Gastroesophageal sphincter (tissue), 3 donors: ENCODE data around the gene HS3ST4.
"Not testable (repeated sequence)": the region's sequence is repeated elsewhere in the genome, so short reads cannot be mapped to it uniquely, and the experiment has no call there.

Experiments
- POLR2A ChIP-seq, 2 donors: fragments of 450-650 bp; IDR thresholded peaks; one replicate each; pipeline ENCODE4 v1.6.1; 2017; ENCODE audit warnings: antibody characterized with exemption in 2 of 2, mild to moderate bottlenecking in 2 of 2, moderate library complexity in 1 of 2
- POLR2AphosphoS5 ChIP-seq: sonication (generic); formaldehyde crosslinking; IDR thresholded peaks from one replicate; pipeline ENCODE4 v1.6.1; 2017; ENCODE audit warnings: antibody characterized with exemption
- TF ChIP-seq, protein P1 (sequence below), 4 experiments: fragments of 200-600 bp in 2 of 4; fragments of 450-650 bp in 2 of 4; sonication (generic) in 1 of 4; IDR thresholded peaks; one replicate each; pipeline ENCODE4 v1.5.1; 2017 to 2019; ENCODE audit warnings: antibody characterized with exemption in 4 of 4, mild to moderate bottlenecking in 2 of 4, moderate library complexity in 2 of 4

- TF ChIP-seq, protein P1, sequence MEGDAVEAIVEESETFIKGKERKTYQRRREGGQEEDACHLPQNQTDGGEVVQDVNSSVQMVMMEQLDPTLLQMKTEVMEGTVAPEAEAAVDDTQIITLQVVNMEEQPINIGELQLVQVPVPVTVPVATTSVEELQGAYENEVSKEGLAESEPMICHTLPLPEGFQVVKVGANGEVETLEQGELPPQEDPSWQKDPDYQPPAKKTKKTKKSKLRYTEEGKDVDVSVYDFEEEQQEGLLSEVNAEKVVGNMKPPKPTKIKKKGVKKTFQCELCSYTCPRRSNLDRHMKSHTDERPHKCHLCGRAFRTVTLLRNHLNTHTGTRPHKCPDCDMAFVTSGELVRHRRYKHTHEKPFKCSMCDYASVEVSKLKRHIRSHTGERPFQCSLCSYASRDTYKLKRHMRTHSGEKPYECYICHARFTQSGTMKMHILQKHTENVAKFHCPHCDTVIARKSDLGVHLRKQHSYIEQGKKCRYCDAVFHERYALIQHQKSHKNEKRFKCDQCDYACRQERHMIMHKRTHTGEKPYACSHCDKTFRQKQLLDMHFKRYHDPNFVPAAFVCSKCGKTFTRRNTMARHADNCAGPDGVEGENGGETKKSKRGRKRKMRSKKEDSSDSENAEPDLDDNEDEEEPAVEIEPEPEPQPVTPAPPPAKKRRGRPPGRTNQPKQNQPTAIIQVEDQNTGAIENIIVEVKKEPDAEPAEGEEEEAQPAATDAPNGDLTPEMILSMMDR (IDR thresholded peaks at IDR 0.05), result not testable (repeated sequence)
- TF ChIP-seq POLR2A (IDR thresholded peaks at IDR 0.05); POLR2AphosphoS5: not testable (repeated sequence)
These were observed 406.4 kb downstream of the HS3ST4 start for GRCh38 chr16:26098206-26098605.
